Measurements from ENCODE around the gene MVB12B. TPM values are rescaled to one million over a fixed set of nuclear protein-coding genes. Genes with fewer than 3 reads are reported as not detected.

MVB12B gene
- total RNA-seq, 4 donors from 2014 or later = 7.9 to 28.9 (median 14.4) TPM

DNA sequence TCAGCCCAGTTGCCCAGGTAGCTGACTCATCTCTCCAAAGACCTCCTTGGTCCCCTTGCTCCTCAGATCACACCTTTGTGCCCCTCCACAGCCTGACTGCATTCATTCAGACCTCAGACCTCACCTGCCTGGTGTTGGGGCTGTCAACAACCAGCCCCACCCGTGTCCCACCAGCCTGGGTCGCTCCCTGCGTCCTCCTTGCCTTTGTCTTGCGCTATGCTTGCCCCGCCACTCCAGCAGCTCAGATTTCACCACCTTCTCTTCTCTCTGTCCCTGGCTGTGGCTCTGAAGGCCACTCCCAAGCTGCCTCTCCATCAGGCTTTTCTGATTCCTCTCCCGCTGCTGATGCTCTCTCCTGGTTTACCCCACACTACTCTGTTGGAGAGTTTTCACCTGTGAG, 103.5 kb downstream of the MVB12B start:
- H3K4me1 ChIP-seq = no peaks in the 10 kb centered on the region
- no peak overlapping the region for H3K27ac ChIP-seq
- no peak overlapping the region for H3K4me3 ChIP-seq
- DNase-seq = no peak
- H3K9me3 ChIP-seq = no peaks in the 10 kb centered on the region
- no peaks in the 10 kb centered on the region for H3K27me3 ChIP-seq
- H3K36me3 ChIP-seq = peaks cover 0 to 4% (median 0%) of the 10 kb centered on the region in 3 donors
- TF ChIP-seq, protein P1, sequence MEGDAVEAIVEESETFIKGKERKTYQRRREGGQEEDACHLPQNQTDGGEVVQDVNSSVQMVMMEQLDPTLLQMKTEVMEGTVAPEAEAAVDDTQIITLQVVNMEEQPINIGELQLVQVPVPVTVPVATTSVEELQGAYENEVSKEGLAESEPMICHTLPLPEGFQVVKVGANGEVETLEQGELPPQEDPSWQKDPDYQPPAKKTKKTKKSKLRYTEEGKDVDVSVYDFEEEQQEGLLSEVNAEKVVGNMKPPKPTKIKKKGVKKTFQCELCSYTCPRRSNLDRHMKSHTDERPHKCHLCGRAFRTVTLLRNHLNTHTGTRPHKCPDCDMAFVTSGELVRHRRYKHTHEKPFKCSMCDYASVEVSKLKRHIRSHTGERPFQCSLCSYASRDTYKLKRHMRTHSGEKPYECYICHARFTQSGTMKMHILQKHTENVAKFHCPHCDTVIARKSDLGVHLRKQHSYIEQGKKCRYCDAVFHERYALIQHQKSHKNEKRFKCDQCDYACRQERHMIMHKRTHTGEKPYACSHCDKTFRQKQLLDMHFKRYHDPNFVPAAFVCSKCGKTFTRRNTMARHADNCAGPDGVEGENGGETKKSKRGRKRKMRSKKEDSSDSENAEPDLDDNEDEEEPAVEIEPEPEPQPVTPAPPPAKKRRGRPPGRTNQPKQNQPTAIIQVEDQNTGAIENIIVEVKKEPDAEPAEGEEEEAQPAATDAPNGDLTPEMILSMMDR (IDR thresholded peaks at IDR 0.05) = no peak
- no peak for TF ChIP-seq POLR2A (IDR thresholded peaks at IDR 0.05)

DNA sequence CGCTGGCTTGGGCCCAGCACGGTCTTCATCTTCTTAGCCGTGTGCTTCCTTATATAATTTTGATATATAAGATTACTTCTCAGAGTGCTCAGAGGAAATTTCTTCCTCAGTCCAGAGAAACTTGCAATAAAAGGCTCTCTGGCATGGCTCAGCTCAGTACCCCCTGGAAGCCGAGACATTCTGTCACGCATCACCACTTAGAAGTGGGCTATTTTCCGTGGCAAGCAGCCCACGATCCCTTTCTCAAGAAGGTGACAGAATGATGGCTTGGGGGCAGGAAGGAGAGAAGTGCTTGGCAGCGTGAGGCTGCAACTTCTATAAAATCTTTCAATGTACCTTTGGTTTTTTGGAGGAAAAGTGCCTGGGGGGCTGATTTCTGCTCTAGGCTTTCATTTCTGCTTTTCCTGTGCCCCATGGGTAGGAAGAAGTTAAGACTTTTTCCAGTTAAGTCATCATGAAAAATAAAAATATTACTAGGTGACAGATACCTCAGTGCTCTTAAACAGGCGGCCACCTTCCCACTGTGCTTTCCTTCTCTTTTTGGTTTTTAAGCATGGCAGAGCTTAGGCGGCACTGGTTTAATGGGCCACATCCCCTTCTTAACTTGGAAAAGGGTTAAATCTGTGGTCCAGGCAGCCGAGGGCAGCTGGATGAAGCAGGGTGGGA, 104.6 kb downstream of the MVB12B start:
- TF ChIP-seq POLR2A (IDR thresholded peaks at IDR 0.05) = no peak
- TF ChIP-seq, protein P1 (IDR thresholded peaks at IDR 0.05) = no peak
- Histone ChIP-seq H3K27ac (no peak overlapping the region), H3K27me3 (no peaks in the 10 kb centered on the region), H3K36me3 (peaks cover 0 to 4% (median 0%) of the 10 kb centered on the region in 3 donors), H3K9me3 (no peaks in the 10 kb centered on the region), H3K4me3 (no peak overlapping the region), H3K4me1 (no peaks in the 10 kb centered on the region)
- DNase-seq = no peak

DNA sequence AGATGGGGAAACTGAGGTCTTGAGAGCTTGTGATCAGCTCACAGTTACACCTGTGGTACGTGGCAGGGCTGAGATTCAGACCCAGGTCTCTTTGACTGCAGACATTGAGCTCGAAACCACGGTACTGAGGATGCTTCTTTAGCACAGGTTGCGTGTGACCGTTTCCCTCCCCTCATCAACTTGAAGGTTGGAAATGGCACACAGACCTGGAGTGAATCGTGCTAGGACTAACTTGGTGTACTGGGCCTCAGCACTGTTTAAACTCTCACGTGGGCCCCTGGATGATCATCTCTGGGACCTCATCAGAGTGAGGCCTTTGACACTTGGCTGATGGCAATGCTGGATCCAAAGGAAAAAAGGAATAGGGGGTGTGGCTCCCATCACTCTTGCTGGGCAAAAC, 106.0 kb downstream of the MVB12B start:
- Histone ChIP-seq H3K9me3 (no peaks in the 10 kb centered on the region), H3K36me3 (peaks cover 0 to 4% (median 0%) of the 10 kb centered on the region in 3 donors), H3K27me3 (no peaks in the 10 kb centered on the region), H3K4me3 (no peak overlapping the region), H3K4me1 (no peaks in the 10 kb centered on the region), H3K27ac (no peak overlapping the region)
- TF ChIP-seq, protein P1 (IDR thresholded peaks at IDR 0.05) = no peak
- TF ChIP-seq POLR2A (IDR thresholded peaks at IDR 0.05) = no peak
- peak in 1 of 3 donors; percentile 23 for DNase-seq

DNA sequence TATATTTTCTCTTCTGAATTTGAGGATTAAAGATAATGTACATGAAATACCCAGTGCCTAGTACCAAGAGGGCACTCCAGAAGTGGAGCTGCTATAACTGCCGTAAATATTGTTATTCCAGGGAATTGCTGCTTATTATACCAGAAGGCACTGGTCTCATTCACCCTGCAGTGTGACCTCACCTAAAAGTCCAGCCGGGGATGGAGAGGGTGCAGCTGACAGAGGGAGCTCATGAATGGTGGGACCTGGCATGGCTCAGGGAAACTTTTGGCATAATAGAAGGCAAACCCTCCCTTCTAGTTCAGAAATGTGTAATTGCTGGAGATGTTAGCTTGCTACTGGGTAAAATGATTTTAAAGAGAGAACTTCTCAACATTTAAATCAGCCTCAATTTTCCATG, 108.5 kb downstream of the MVB12B start:
- Histone ChIP-seq H3K4me3 (no peak overlapping the region), H3K27me3 (no peaks in the 10 kb centered on the region), H3K27ac (no peak overlapping the region), H3K9me3 (no peaks in the 10 kb centered on the region), H3K36me3 (peaks cover 0 to 4% (median 0%) of the 10 kb centered on the region in 3 donors), H3K4me1 (no peaks in the 10 kb centered on the region)
- TF ChIP-seq POLR2A (IDR thresholded peaks at IDR 0.05) = no peak
- TF ChIP-seq, protein P1 (IDR thresholded peaks at IDR 0.05) = no peak
- DNase-seq = peak in 1 of 3 donors; percentile 15

DNA sequence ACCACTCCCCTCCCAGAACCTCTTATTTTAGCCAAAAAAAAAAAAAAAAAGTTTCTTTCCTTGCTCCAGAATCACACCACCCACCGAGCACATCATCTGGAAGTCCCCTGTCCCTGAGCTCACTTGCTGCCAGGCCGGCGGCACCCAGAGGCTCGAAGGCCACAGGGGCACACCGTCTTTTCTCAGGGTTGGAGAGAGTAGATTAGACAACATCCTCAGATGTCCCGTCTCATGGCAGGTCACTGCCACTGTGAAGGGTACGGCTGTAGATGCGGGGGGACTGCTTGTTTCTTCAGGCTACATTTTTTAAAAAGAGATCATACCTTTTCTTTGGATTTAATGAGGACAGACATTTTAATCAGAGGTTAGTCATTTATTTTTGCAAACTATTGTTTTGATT, 109.0 kb downstream of the MVB12B start:
- TF ChIP-seq POLR2A (IDR thresholded peaks at IDR 0.05) = no peak
- TF ChIP-seq, protein P1 (IDR thresholded peaks at IDR 0.05) = no peak
- Histone ChIP-seq H3K36me3 (peaks cover 0 to 4% (median 0%) of the 10 kb centered on the region in 3 donors), H3K4me3 (no peak overlapping the region), H3K4me1 (no peaks in the 10 kb centered on the region), H3K27me3 (no peaks in the 10 kb centered on the region), H3K27ac (no peak overlapping the region), H3K9me3 (no peaks in the 10 kb centered on the region)
- DNase-seq = peak in 1 of 3 donors; percentile 17

Data from Peyer's patch (tissue), 4 donors.